Measurements from ENCODE around the gene ABCA4.

ABCA4 gene

GRCh38 chr1:94079080-94079940 is 41.6 kb downstream of the ABCA4 start:
- peak; percentile 87 for DNase-seq

GRCh38 chr1:94072840-94073522 is 48.0 kb downstream of the ABCA4 start:
- no peak for DNase-seq

GRCh38 chr1:94071976-94072375 is 49.0 kb downstream of the ABCA4 start:
- no peak for DNase-seq

GRCh38 chr1:94071391-94071790 is 49.6 kb downstream of the ABCA4 start:
- no peak for DNase-seq

- no peak for DNase-seq
These were observed 50.1 kb downstream of the ABCA4 start for GRCh38 chr1:94070865-94071264.

GRCh38 chr1:94069919-94070285 is 51.0 kb downstream of the ABCA4 start:
- no peak for DNase-seq

GRCh38 chr1:94068999-94069918 is 51.7 kb downstream of the ABCA4 start:
- no peak for DNase-seq

GRCh38 chr1:94068096-94068998 is 52.6 kb downstream of the ABCA4 start:
- no peak for DNase-seq

GRCh38 chr1:94067196-94067595 is 53.8 kb downstream of the ABCA4 start:
- no peak for DNase-seq

- DNase-seq: no peak
These were observed 57.6 kb downstream of the ABCA4 start for GRCh38 chr1:94063379-94063778.

- DNase-seq: peak; percentile 81
These were observed 59.2 kb downstream of the ABCA4 start for GRCh38 chr1:94061513-94062443.

- DNase-seq: no peak
These were observed 60.2 kb downstream of the ABCA4 start for GRCh38 chr1:94060720-94061119.

- no peak for DNase-seq
These were observed 62.2 kb downstream of the ABCA4 start for GRCh38 chr1:94058766-94059165.

- DNase-seq: no peak
These were observed 64.0 kb downstream of the ABCA4 start for GRCh38 chr1:94056996-94057395.

GRCh38 chr1:94056171-94056570 is 64.8 kb downstream of the ABCA4 start:
- DNase-seq: no peak

- DNase-seq: no peak
These were observed 65.4 kb downstream of the ABCA4 start for GRCh38 chr1:94055459-94056122.

GRCh38 chr1:94050675-94051074 is 70.3 kb downstream of the ABCA4 start:
- DNase-seq: no peak

- DNase-seq: no peak
These were observed 70.7 kb downstream of the ABCA4 start for GRCh38 chr1:94050254-94050653.

GRCh38 chr1:94049791-94050190 is 71.2 kb downstream of the ABCA4 start:
- DNase-seq: no peak

- DNase-seq: no peak
These were observed 72.4 kb downstream of the ABCA4 start for GRCh38 chr1:94048413-94049164.

All from retina (tissue), 1 donor.